HL-60 (cell line): ENCODE results near the gene PPP6C.

Experiments used
- CTCF ChIP-seq: IDR thresholded peaks from one replicate; pipeline ENCODE4 v1.5.1; 2011; ENCODE audit warnings: low read length, control low read depth, inconsistent platforms; ENCODE audit not compliant: insufficient read depth
- GABPA ChIP-seq: IDR thresholded peaks from 2 replicates; pipeline ENCODE4 v1.6.1; 2012; ENCODE audit warnings: low read depth
- POLR2AphosphoS5 ChIP-seq: IDR thresholded peaks from 2 replicates; pipeline ENCODE4 v1.6.1; 2012; ENCODE audit warnings: low read depth
- REST ChIP-seq: IDR thresholded peaks from 2 replicates; pipeline ENCODE4 v1.6.1; 2012; ENCODE audit warnings: low read depth; ENCODE audit not compliant: insufficient replicate concordance

DNA sequence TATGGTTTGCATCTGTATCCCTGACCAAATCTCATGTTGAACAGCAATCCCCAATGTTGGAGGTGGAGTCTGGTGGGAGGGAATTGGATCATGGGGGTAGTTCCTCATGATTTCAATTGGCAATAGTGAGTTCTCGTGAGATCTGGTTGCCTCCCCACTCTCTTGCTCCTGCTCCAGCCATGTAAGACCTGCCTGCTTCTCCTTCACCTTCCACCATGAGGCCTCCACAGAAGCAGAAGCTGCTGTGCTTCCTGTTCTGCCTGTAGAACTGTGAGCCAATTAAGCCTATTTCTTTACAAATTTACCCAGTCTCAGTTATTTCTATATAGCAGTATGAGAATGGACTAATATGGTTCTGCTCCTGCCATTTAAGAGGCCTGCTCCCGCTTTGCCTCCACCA, 79.1 kb downstream of the PPP6C start:
- no peak for TF ChIP-seq CTCF
- TF ChIP-seq POLR2AphosphoS5: no peak
- TF ChIP-seq GABPA: no peak
- TF ChIP-seq REST: no peak
